NCI-H2196 (cell line): Measurements from ENCODE around the gene FBXO8.
"Not testable (repeated sequence)": the region's sequence is repeated elsewhere in the genome, so short reads cannot be mapped to it uniquely, and the experiment has no call there.

Experiments
- DNase-seq: peaks from one replicate; lab custom pipeline; 2025; ENCODE audit not compliant: unreplicated experiment; lab: John Stamatoyannopoulos, UW

The FBXO8 gene

GRCh38 chr4:174283507-174284471 lies at the start of gene FBXO8, which contains the start of gene CEP44:
Gene FBXO8, minus strand, starts transcription at chr4:174283667. Its CDS starts 20,575 bp downstream, at chr4:174263092.
Gene CEP44, plus strand, starts transcription at chr4:174283911. Its CDS starts 15,211 bp downstream, at chr4:174299122.
- peak; percentile 54 for DNase-seq

GRCh38 chr4:174332741-174333493 lies 49.5 kb upstream of the FBXO8 start:
- DNase-seq: no peak

- no peak for DNase-seq
These were observed 41.3 kb upstream of the FBXO8 start for GRCh38 chr4:174324725-174325124.

GRCh38 chr4:174324236-174324635 lies 40.8 kb upstream of the FBXO8 start:
- DNase-seq: no peak

- no peak for DNase-seq
These were observed 37.2 kb upstream of the FBXO8 start for GRCh38 chr4:174320494-174321199.

GRCh38 chr4:174318829-174319764 lies 35.6 kb upstream of the FBXO8 start:
- peak; percentile 1 for DNase-seq

- DNase-seq: peak; percentile 9
These were observed 34.1 kb upstream of the FBXO8 start for GRCh38 chr4:174317531-174317930.

- DNase-seq: no peak
These were observed 33.5 kb upstream of the FBXO8 start for GRCh38 chr4:174316954-174317353.

- no peak for DNase-seq
These were observed 33.1 kb upstream of the FBXO8 start for GRCh38 chr4:174316546-174316945.

- no peak for DNase-seq
These were observed 31.3 kb upstream of the FBXO8 start for GRCh38 chr4:174314770-174315169.

- DNase-seq: no peak
These were observed 30.8 kb upstream of the FBXO8 start for GRCh38 chr4:174314274-174314673.

- no peak for DNase-seq
These were observed 29.5 kb upstream of the FBXO8 start for GRCh38 chr4:174312993-174313392.

- no peak for DNase-seq
These were observed 24.2 kb upstream of the FBXO8 start for GRCh38 chr4:174307694-174308093.

- DNase-seq: no peak
These were observed 22.5 kb upstream of the FBXO8 start for GRCh38 chr4:174305961-174306360.

GRCh38 chr4:174304664-174305063 lies 21.2 kb upstream of the FBXO8 start:
- DNase-seq: no peak

GRCh38 chr4:174303687-174304086 lies 20.2 kb upstream of the FBXO8 start:
- DNase-seq: no peak

GRCh38 chr4:174295142-174295541 lies 11.7 kb upstream of the FBXO8 start:
- DNase-seq: not testable (repeated sequence)

GRCh38 chr4:174294641-174295040 lies 11.2 kb upstream of the FBXO8 start:
- DNase-seq: not testable (repeated sequence)

- no peak for DNase-seq
These were observed 9.0 kb upstream of the FBXO8 start for GRCh38 chr4:174292473-174292872.

GRCh38 chr4:174286870-174287269 lies 3.4 kb upstream of the FBXO8 start:
- no peak for DNase-seq
